Glomerular endothelial cell (primary cell): Measurements from ENCODE around the gene SPTBN2. TPM values are rescaled to one million over a fixed set of nuclear protein-coding genes. Genes with fewer than 3 reads are reported as not detected.
"Not testable (repeated sequence)": the region's sequence is repeated elsewhere in the genome, so short reads cannot be mapped to it uniquely, and the experiment has no call there.

Experiments used
- DNase-seq: peaks from one replicate; pipeline ENCODE4 v3.0.0-alpha.2; 2011; ENCODE audit warnings: low read depth, low spot score; ENCODE audit errors: extremely low read depth
- total RNA-seq: library from RNA; depleted of rRNA; stranded (reverse); fragments of >200 nt; gene quantifications from 2 replicates; pipeline ENCODE4 v1.2.3, GENCODE V29; 2015

SPTBN2 gene
- total RNA-seq, 1 donor from 2014 or later = 47.7 TPM

DNA sequence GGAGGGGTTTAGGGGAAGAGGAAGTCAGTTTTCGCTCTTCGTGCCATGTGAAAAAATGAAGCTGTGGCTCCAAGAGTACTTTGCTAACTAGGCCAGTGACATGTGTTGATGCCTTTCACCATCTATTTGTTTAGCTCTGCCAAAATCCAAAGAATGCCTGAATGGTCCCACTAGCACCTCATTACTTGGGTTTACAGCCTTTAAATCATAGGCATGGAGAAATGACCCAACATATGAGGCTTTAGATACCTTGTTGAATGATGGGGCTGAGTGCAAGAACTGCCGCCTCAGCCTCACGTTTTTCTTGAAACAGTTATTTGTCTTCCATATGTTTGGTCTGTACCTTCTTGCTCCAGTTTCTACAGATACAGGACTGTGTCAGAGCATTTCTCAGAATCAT is 82.2 kb downstream of the SPTBN2 start:
- DNase-seq = no peak

DNA sequence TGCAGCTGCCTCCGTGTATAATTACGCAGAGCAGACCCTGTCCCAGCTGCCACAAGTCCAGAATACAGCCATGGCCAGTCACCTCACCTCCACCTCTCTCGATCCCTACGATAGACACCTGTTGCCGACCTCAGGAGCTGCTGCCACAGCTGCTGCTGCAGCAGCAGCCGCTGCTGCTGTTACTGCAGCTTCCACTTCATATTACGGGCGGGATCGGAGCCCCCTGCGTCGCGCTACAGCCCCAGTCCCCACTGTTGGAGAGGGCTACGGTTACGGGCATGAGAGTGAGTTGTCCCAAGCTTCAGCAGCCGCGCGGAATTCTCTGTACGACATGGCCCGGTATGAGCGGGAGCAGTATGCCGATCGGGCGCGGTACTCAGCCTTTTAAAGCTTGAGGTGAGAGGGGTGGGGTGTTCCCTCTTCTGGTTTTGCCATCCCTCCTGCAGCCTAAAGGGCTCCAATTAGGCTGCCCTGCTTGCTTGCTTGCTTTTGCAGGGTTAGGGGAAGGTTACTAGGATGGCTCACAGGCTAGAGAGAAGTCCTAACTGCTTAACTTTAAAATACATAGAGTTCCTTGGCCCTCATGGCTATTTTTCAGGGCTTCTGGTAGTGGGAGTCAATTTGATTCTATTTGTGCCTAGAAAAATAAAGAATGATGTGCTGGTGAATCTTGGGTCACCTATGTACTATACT is 85.1 kb downstream of the SPTBN2 start:
- no peak for DNase-seq

DNA sequence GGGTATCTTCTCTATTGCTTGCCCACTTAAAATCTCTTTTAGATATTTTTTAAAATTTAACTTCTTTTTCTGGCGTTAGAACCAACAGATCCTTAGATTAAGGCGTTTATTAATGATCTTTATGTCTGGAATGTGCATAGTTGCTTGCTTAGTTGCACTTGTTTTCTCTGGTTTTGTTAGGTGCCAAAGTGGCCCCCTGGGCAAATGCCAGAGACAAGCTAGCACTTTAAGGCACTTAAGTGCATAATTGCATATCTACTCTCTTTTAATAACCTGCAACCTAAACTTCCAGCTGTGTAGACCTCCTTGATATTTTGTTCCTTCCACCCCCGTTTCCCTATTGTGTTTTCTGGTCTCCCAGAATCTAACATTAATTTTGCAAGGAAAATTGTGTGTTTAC is 87.2 kb downstream of the SPTBN2 start:
- DNase-seq = no peak

DNA sequence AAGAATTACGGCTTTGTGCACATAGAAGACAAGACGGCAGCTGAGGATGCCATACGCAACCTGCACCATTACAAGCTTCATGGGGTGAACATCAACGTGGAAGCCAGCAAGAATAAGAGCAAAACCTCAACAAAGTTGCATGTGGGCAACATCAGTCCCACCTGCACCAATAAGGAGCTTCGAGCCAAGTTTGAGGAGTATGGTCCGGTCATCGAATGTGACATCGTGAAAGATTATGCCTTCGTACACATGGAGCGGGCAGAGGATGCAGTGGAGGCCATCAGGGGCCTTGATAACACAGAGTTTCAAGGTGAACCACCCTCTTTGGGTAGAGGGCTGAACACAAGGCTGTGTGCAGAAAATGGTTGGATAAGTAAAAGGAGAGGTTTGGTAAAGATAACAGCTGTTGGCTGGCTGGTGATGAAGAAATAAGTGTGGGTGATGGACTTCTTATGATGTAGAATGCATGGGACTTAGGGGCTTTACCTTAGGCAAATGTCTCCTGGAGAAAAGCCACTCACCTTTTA is 89.1 kb downstream of the SPTBN2 start:
- DNase-seq = not testable (repeated sequence)

DNA sequence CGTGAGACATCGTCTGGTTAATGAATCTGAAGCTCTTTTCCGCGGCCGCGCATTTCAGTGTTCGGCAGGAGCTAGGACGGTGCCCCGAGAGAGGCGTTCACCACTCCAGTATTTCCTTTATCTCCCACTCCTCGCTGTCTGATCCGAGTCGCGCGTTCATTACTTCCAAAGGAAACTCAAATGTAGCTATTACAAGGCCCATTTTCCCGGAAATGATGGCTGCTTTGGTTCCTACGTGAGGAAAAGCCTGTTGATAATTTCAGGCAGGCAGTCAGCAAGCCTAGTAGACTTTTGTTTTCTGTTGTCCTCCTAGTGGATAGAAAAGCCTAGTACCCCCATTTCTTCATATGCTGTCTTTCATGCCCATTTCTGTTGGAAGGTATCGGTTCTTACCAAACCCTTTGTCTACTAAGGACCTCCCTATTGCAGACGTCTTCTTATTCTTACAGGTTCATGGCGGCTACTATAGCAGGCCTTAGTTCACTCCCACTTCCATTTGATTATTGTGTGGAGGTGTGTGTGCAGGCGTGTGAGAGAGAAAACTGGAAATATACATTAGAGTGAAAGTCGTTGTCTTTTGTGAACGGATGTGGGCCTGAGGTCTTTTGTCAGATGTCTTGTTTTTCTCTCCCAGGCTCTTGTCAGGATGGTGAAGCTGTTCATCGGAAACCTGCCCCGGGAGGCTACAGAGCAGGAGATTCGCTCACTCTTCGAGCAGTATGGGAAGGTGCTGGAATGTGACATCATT is 89.8 kb downstream of the SPTBN2 start:
- no peak for DNase-seq

DNA sequence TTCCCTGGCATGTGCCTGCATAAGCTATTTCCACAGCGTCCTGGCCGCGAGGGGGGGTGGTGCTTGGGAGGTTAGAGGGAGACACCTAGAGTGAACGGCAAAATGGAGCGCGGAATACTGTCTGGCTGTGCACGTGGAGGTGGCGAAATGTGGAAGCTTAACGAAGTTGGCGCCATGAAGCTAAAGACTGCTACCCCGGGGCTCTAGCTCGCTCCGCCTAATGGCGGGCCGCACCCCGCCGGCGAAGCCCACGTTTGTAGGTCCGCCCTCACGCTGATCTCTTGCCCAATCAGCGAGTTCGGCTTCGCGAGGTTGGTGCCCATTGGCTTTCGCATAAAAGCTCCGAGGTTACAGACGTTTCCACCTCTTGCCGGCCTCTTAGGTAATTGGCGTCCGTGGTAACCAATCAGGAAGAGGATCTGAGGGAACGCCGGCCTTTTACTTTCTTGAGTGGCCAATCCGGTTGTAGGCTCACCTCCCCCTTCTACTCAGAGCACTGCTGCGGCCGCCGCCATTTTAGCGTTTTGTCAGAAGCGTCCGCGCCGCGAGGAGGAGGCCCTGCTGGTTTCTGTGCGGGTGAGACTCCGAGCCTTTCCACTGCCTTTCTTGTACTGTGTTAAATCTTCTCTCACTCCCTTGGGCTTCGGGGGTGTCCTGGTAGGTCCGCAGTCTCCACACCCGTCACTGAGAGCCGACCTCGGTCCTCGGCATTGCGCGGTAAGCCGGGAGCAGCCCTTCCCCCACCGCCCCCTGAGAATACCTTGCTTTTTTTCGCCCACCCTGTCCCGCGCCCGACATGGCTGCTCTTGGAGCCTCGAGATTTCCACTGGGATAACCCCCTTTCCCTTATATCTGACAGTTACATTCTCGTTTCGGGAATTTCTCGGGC is 90.6 kb downstream of the SPTBN2 start, which contains the start of gene RBM4:
Gene RBM4, plus strand, starts transcription at position 527 of the 889 bp plus-strand sequence. CDS start 1,009 bp downstream, outside the sequence.
- DNase-seq = peak; percentile 99

DNA sequence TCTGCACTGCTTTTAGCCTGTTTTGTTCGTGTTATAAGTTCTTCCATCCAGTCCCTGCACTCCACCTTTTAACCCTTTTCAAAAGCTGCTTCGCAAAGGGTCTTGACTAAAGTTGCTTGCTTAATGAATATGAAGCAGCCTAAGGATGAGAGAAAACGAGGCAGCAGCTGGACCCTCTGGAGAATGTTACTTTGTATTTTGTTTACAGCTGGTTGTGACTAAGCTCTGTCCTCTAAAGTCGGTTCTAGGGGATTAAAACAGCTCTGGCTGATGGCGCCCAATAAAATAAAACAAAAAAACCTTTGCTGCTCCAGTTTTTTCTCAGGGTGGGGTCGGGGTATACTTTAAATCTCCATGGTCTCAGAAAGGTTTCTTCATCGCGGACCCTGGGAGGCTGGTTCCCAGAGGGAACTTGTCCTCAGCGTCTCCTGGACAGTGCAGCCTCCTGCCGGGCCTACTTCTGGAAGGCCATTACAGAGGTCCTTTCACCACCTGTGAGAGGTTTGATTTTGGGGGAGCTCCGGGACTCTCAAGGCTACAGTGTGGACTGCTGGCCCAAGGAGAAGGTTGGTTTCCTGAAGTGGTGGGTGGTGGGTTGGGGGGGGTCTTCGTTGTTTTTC is 91.3 kb downstream of the SPTBN2 start:
- no peak for DNase-seq

DNA sequence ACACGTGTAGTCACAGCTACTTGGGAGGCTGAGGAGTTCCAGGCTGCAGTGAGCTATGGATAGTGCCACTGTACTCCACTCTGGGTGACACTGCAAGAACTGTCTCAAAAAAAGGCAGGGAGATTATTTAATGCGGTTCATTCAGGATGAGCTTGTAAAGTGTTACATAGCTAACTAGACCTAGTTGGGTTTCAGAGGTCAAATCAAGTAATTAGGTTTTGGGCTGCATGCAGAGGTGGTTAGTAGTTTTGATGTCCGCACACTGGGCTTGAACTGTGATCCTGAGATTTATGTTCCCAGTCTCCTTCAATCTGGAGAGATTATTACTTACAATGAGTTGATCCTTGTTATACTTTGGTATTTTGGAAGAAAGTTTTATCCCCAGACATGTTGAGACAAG is 92.6 kb downstream of the SPTBN2 start:
- no peak for DNase-seq

Other genes starting within 250 kb of the SPTBN2 start
- 74.5 and 98.1 TPM in 2 replicates for gene DPP3, start 248.8 kb downstream of the SPTBN2 start, total RNA-seq
- gene BBS1, start 218.6 kb downstream of the SPTBN2 start, total RNA-seq = 42.0 and 47.0 TPM in 2 replicates
- 28.4 and 43.2 TPM in 2 replicates for gene ZDHHC24, start 183.2 kb downstream of the SPTBN2 start, total RNA-seq
- gene ACTN3, start 182.3 kb downstream of the SPTBN2 start, total RNA-seq = not detected in 2 replicates
- 55.9 and 71.9 TPM in 2 replicates for gene CTSF, start 160.6 kb downstream of the SPTBN2 start, total RNA-seq
- 0.18 and 0.73 TPM in 2 replicates for gene CCDC87, start 136.2 kb downstream of the SPTBN2 start, total RNA-seq
- 22.0 and 34.7 TPM in 2 replicates for gene CCS, start 136.0 kb downstream of the SPTBN2 start, total RNA-seq
- 34.5 and 53.3 TPM in 2 replicates for gene RBM14, start 112.6 kb downstream of the SPTBN2 start, total RNA-seq
- 112 and 115 TPM in 2 replicates for gene RBM4, start 90.5 kb downstream of the SPTBN2 start, total RNA-seq
- gene RBM4B, start 51.3 kb downstream of the SPTBN2 start, total RNA-seq = 16.6 and 16.7 TPM in 2 replicates
- 17.8 and 32.7 TPM in 2 replicates for gene RCE1, start 114.2 kb upstream of the SPTBN2 start, total RNA-seq
- gene LRFN4, start 127.8 kb upstream of the SPTBN2 start, total RNA-seq = 37.9 and 49.7 TPM in 2 replicates
- 6.4 and 7.0 TPM in 2 replicates for gene PC, start 229.2 kb upstream of the SPTBN2 start, total RNA-seq
- gene C11orf86, start 246.1 kb upstream of the SPTBN2 start, total RNA-seq = not detected in 2 replicates